ENCODE data around the gene GRM8. TPM values are rescaled to one million over a fixed set of nuclear protein-coding genes. Genes with fewer than 3 reads are reported as not detected.

The GRM8 gene
- total RNA-seq, 2 donors from 2014 or later: not detected

GRCh38 chr7:127000725-127001124 is 252.0 kb downstream of the GRM8 start:
- H3K27me3 Mint-ChIP-seq: peaks cover 2% of the 10 kb centered on the region
- no peaks in the 10 kb centered on the region for H3K4me1 Mint-ChIP-seq
- no peaks in the 10 kb centered on the region for H3K36me3 Mint-ChIP-seq (ENCODE audit: low read depth)
- no peak overlapping the region for H3K4me3 Mint-ChIP-seq
- no peak overlapping the region for H3K27ac Mint-ChIP-seq
- ATAC-seq (replicated peaks): no peak
- H3K9me3 Mint-ChIP-seq: no peaks in the 10 kb centered on the region

GRCh38 chr7:126996659-126997058 is 256.1 kb downstream of the GRM8 start:
- peaks cover 6% of the 10 kb centered on the region for H3K27me3 Mint-ChIP-seq
- no peaks in the 10 kb centered on the region for H3K4me1 Mint-ChIP-seq
- H3K36me3 Mint-ChIP-seq (ENCODE audit: low read depth): no peaks in the 10 kb centered on the region
- ATAC-seq (replicated peaks): no peak
- no peak overlapping the region for H3K27ac Mint-ChIP-seq
- no peaks in the 10 kb centered on the region for H3K9me3 Mint-ChIP-seq
- no peak overlapping the region for H3K4me3 Mint-ChIP-seq

GRCh38 chr7:126993626-126994213 is 259.0 kb downstream of the GRM8 start:
- Mint-ChIP-seq H3K27ac (no peak overlapping the region), H3K4me3 (no peak overlapping the region), H3K9me3 (no peaks in the 10 kb centered on the region), H3K36me3 (ENCODE audit: low read depth) (no peaks in the 10 kb centered on the region), H3K27me3 (peaks cover 6% of the 10 kb centered on the region), H3K4me1 (no peaks in the 10 kb centered on the region)
- no peak for ATAC-seq (replicated peaks)

GRCh38 chr7:126988022-126988421 is 264.7 kb downstream of the GRM8 start:
- no peak overlapping the region for H3K4me3 Mint-ChIP-seq
- H3K27ac Mint-ChIP-seq: no peak overlapping the region
- no peaks in the 10 kb centered on the region for H3K9me3 Mint-ChIP-seq
- ATAC-seq (replicated peaks): no peak
- no peaks in the 10 kb centered on the region for H3K4me1 Mint-ChIP-seq
- H3K27me3 Mint-ChIP-seq: no peaks in the 10 kb centered on the region
- H3K36me3 Mint-ChIP-seq (ENCODE audit: low read depth): no peaks in the 10 kb centered on the region

DNA sequence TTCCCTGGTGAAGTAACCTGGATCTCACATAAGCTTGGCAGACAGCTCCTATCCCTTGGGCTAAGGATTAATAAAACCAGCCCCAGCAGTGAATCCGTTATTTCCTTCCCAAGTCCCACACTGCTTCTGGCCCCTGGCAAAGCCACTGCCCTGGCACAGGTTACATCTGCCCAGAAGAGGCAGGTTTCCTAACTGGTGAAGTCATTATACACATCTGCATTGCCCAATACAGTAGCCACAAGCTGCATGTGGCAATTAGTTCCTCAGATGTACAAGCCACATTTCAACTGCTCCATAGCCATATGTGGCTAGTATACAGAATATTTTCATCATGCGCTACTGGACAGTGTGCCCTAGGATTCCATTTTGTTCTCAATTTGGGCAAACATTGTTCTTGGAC is 273.0 kb downstream of the GRM8 start:
- Mint-ChIP-seq H3K27me3 (no peaks in the 10 kb centered on the region), H3K27ac (no peak overlapping the region), H3K4me3 (no peak overlapping the region), H3K9me3 (no peaks in the 10 kb centered on the region), H3K4me1 (no peaks in the 10 kb centered on the region), H3K36me3 (ENCODE audit: low read depth) (no peaks in the 10 kb centered on the region)
- no peak for ATAC-seq (replicated peaks)

GRCh38 chr7:126978865-126979264 is 273.9 kb downstream of the GRM8 start:
- Mint-ChIP-seq H3K4me1 (no peaks in the 10 kb centered on the region), H3K36me3 (ENCODE audit: low read depth) (no peaks in the 10 kb centered on the region), H3K27me3 (no peaks in the 10 kb centered on the region), H3K9me3 (no peaks in the 10 kb centered on the region), H3K27ac (no peak overlapping the region), H3K4me3 (no peak overlapping the region)
- no peak for ATAC-seq (replicated peaks)

- Mint-ChIP-seq H3K36me3 (ENCODE audit: low read depth) (no peaks in the 10 kb centered on the region), H3K27me3 (no peaks in the 10 kb centered on the region), H3K4me3 (no peak overlapping the region), H3K27ac (no peak overlapping the region), H3K9me3 (no peaks in the 10 kb centered on the region), H3K4me1 (no peaks in the 10 kb centered on the region)
- no peak for ATAC-seq (replicated peaks)
Observed at GRCh38 chr7:126973066-126973465, 279.7 kb downstream of the GRM8 start.

DNA sequence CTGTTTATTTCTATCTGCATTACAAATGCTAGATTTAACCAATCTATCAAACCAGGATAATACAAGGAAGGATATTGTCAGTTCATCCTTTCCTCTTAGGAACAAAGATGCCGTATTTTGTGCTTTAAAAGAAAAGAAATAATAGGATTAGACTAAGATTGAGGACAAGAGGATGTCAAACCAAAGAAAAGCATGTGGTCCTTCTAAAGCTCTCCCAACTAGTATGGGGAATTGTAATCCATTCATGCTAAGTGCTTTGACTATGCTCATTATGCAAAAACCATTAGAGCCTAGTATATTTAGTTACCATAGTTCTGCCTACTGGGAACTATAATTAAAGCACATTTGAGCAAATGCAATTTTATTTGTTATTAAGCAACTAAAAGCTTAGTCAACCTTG is 280.2 kb downstream of the GRM8 start:
- H3K4me3 Mint-ChIP-seq: no peak overlapping the region

DNA sequence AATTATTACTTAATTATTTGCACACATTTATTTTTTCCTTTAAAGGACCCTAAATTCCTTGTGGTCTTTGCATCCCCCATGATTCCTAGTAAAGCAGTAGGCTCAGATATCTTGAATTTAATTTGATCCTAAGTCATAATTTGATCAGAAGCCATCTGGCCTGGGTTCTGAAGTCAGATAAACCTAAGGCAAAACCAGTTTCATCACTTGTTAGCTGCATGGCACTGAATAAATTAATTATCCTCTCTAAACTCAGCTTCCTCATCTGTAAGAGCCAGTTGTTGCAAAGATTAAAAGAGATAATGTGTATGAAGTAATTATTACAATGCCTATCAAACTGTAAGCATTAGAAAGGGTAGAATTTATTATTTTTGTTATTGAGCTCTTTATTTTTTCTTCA is 293.1 kb downstream of the GRM8 start:
- Mint-ChIP-seq H3K27ac (no peak overlapping the region), H3K4me3 (no peak overlapping the region), H3K4me1 (no peaks in the 10 kb centered on the region), H3K9me3 (no peaks in the 10 kb centered on the region), H3K27me3 (peaks cover 8% of the 10 kb centered on the region), H3K36me3 (ENCODE audit: low read depth) (no peaks in the 10 kb centered on the region)
- ATAC-seq (replicated peaks): no peak

More for the DNA sequence above, 280.2 kb downstream of the GRM8 start:
- no peak overlapping the region for H3K27ac Mint-ChIP-seq
- no peaks in the 10 kb centered on the region for H3K9me3 Mint-ChIP-seq
- H3K36me3 Mint-ChIP-seq (ENCODE audit: low read depth): no peaks in the 10 kb centered on the region
- no peak for ATAC-seq (replicated peaks)
- no peaks in the 10 kb centered on the region for H3K4me1 Mint-ChIP-seq
- no peaks in the 10 kb centered on the region for H3K27me3 Mint-ChIP-seq

- H3K4me3 Mint-ChIP-seq: no peak overlapping the region
- no peaks in the 10 kb centered on the region for H3K36me3 Mint-ChIP-seq (ENCODE audit: low read depth)
- no peak overlapping the region for H3K27ac Mint-ChIP-seq
- no peaks in the 10 kb centered on the region for H3K4me1 Mint-ChIP-seq
- no peaks in the 10 kb centered on the region for H3K9me3 Mint-ChIP-seq
- no peak for ATAC-seq (replicated peaks)
- H3K27me3 Mint-ChIP-seq: peaks cover 8% of the 10 kb centered on the region
Observed at GRCh38 chr7:126958367-126958766, 294.4 kb downstream of the GRM8 start.

GRCh38 chr7:126957443-126957842 is 295.3 kb downstream of the GRM8 start:
- no peaks in the 10 kb centered on the region for H3K4me1 Mint-ChIP-seq

GRCh38 chr7:126953461-126953860 is 299.3 kb downstream of the GRM8 start:
- ATAC-seq (replicated peaks): no peak
- Mint-ChIP-seq H3K27ac (no peak overlapping the region), H3K4me1 (no peaks in the 10 kb centered on the region), H3K4me3 (no peak overlapping the region), H3K36me3 (ENCODE audit: low read depth) (no peaks in the 10 kb centered on the region), H3K9me3 (no peaks in the 10 kb centered on the region), H3K27me3 (no peaks in the 10 kb centered on the region)

More at GRCh38 chr7:126957443-126957842, 295.3 kb downstream of the GRM8 start:
- Mint-ChIP-seq H3K36me3 (ENCODE audit: low read depth) (no peaks in the 10 kb centered on the region), H3K27me3 (peaks cover 8% of the 10 kb centered on the region), H3K27ac (no peak overlapping the region), H3K4me3 (no peak overlapping the region), H3K9me3 (no peaks in the 10 kb centered on the region)
- no peak for ATAC-seq (replicated peaks)

DNA sequence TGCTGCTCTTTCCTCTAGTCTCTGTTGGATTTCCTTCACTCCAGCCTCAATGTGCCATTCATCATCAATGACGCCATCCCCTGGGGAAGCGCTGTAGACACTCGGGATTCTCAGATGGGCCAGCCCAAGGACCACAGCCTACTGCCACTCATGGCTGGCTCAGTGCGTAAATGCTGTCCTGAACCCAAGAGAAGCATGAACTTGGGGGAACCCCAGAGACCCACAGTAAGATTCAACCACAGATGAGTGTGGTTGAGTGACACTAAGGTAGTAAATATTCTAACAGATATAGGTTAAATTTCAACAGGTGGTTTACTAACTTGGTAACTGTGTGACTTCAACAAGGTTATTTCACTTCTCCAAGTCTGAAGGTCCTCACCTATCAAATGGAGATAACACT is 304.1 kb downstream of the GRM8 start:
- Mint-ChIP-seq H3K27me3 (peaks cover 5% of the 10 kb centered on the region), H3K27ac (no peak overlapping the region), H3K36me3 (ENCODE audit: low read depth) (no peaks in the 10 kb centered on the region), H3K4me3 (no peak overlapping the region), H3K4me1 (no peaks in the 10 kb centered on the region), H3K9me3 (peaks cover 3% of the 10 kb centered on the region)
- no peak for ATAC-seq (replicated peaks)

GRCh38 chr7:126940723-126941307 is 311.9 kb downstream of the GRM8 start:
- ATAC-seq (replicated peaks): peak; percentile 66
- Mint-ChIP-seq H3K4me1 (no peaks in the 10 kb centered on the region), H3K9me3 (no peaks in the 10 kb centered on the region), H3K27ac (no peak overlapping the region), H3K36me3 (ENCODE audit: low read depth) (no peaks in the 10 kb centered on the region), H3K27me3 (no peaks in the 10 kb centered on the region), H3K4me3 (no peak overlapping the region)

DNA sequence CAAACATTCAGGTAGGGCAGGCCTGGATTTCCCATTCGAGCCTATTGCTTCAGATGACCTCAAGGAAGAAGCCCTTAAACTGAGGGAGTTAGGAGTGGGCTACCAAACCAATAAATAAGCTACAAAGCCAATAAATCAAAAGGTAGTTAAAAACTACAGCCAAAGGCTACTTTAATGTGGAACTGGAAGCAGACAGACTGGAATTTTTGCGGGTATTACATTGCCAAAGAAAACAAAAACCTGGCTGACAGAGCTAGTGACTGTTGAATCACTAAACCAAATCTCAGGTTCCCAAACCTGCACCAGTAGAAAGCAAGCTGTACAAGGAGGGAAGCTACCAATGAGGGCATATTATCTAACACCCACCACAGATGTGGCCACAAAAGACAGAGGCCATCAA is 315.6 kb downstream of the GRM8 start:
- H3K4me3 Mint-ChIP-seq: no peak overlapping the region
- peaks cover 3% of the 10 kb centered on the region for H3K27me3 Mint-ChIP-seq
- no peak overlapping the region for H3K27ac Mint-ChIP-seq
- no peaks in the 10 kb centered on the region for H3K9me3 Mint-ChIP-seq
- no peaks in the 10 kb centered on the region for H3K36me3 Mint-ChIP-seq (ENCODE audit: low read depth)
- ATAC-seq (replicated peaks): no peak
- H3K4me1 Mint-ChIP-seq: no peaks in the 10 kb centered on the region

- no peaks in the 10 kb centered on the region for H3K36me3 Mint-ChIP-seq (ENCODE audit: low read depth)
- H3K4me3 Mint-ChIP-seq: no peak overlapping the region
- no peak for ATAC-seq (replicated peaks)
- peaks cover 9% of the 10 kb centered on the region for H3K27me3 Mint-ChIP-seq
- no peaks in the 10 kb centered on the region for H3K9me3 Mint-ChIP-seq
- H3K4me1 Mint-ChIP-seq: no peaks in the 10 kb centered on the region
- no peak overlapping the region for H3K27ac Mint-ChIP-seq
Observed at GRCh38 chr7:126931581-126931980, 321.2 kb downstream of the GRM8 start.

Measured in activated T-helper 17 cell treated with anti-CD3 and anti-CD28 coated beads, Interleukin-2, amount 50 U/mL, for 72 hours (primary cell).